ENCODE results near the gene EP400.
A peak's percentile ranks its signal among the peaks of the same experiment; 100 is the strongest.
"Not testable (repeated sequence)": the region's sequence is repeated elsewhere in the genome, so short reads cannot be mapped to it uniquely, and the experiment has no call there.

Gene EP400

GRCh38 chr12:132075714-132076553 is 126.2 kb downstream of the EP400 start:
- no peak for FAIRE-seq
- DNase-seq (ENCODE audit: extremely low spot score, insufficient read length, low read depth), result no peak

DNA sequence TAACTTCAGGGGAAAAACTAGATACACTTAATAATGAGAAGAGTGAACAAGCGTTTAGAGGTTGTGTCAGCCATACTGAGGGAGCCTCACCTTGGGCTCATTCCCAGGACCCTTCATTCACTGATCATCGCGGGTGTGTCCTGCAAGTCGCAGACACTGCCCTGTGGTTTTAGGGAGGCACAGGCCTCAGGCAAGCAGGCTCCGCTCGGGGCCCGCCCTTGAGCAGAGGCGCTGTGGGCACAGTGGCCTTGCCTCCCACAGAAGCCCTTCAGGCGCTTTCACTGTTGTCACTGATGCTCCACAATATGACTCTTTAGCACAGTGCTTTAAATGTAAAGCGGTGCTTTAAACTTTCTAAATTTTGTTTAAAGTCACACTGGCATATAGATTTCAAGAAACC is 127.0 kb downstream of the EP400 start:
- no peak for FAIRE-seq
- DNase-seq (ENCODE audit: extremely low spot score, insufficient read length, low read depth), result no peak

DNA sequence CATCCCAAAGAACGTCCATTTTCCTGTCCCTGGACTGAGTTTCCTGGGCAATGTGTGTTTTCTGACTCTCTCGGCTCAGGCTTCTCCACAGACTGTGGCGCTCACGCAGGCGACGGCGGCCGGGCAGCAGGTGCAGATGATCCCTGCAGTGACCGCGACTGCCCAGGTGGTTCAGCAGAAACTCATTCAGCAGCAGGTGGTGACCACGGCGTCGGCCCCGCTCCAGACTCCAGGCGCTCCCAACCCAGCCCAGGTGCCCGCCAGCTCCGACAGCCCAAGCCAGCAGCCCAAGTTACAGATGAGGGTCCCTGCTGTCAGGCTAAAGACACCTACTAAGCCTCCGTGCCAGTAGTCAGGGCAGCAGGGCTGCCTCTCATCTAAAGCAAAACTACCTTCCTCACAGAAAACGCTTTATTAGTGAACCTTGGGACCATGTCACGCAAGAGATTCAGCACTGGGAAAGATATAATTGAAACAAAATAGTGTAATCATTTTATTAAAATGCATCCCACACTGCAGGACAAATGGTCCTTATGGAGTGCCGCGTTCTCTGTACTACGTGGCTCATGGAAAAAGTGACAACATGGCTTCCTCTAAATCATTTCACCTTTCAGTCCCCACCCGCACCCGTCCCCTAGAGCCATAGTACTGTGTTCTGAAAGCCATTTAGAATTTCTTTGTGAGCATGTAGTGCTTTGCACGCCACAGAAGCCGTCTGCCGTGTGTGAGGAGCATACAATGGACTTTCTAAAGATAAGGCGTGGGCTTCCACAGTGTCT is 127.8 kb downstream of the EP400 start:
- FAIRE-seq (no peak), DNase-seq (ENCODE audit: extremely low spot score, insufficient read length, low read depth) (no peak)

GRCh38 chr12:132078190-132078589 is 128.4 kb downstream of the EP400 start:
- FAIRE-seq (no peak), DNase-seq (ENCODE audit: extremely low spot score, insufficient read length, low read depth) (no peak)

DNA sequence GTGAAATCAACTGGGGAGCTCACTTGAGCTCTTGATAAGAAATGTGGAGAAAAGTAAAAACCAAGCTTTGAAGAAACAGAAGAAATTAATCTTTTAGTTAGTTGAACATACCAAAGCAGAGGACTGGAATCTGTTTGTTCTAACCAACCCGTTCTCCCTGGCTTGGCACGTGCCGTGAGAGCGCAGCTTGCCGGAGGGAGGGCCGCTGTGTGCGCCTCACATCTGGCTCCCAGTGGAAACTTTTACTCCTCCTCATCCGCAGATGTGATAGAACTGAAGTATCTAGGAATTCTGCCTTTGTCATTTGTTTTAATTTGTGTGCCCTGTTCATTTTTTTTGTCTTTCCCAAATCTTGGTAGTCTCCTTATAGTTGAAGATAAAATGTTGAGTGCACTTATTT is 129.5 kb downstream of the EP400 start:
- FAIRE-seq, result no peak
- DNase-seq (ENCODE audit: extremely low spot score, insufficient read length, low read depth), result no peak

GRCh38 chr12:132079695-132080094 is 130.0 kb downstream of the EP400 start:
- no peak for FAIRE-seq
- no peak for DNase-seq (ENCODE audit: extremely low spot score, insufficient read length, low read depth)

DNA sequence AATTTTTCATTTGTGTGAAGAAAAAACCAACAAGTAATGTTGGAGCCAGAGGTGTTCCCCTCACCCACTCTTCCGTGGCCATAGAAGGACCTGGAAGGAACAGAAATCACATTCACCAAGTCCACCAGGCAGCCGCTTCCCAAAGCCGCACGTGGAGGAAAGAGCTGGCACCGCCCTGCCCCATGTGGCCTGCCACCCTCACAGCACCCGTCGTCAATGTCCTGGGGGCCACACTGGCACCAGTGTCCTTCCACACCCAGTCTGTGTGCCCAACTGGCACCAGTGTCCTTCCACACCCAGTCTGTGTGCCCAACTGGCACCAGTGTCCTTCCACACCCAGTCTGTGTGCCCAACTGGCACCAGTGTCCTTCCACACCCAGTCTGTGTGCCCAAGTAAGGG is 130.8 kb downstream of the EP400 start:
- not testable (repeated sequence) for FAIRE-seq; DNase-seq (ENCODE audit: extremely low spot score, insufficient read length, low read depth)

GRCh38 chr12:132081423-132081822 is 131.7 kb downstream of the EP400 start:
- FAIRE-seq (no peak), DNase-seq (ENCODE audit: extremely low spot score, insufficient read length, low read depth) (no peak)

DNA sequence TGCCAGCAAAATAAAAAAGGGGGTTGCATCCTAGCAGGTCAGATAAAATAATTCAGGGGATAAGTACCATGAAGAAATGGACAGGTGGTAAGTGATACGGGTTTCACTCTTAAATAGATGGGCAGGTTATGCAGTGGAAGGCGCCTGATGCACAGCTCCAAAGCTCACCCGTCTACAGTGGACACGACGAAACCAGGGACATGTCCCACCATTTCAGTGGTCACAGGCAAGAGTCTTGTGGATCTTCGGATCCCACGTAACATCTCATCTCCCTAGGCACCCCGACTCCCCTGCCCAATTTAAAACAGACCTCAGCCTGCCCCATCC is 133.8 kb downstream of the EP400 start:
- FAIRE-seq, result no peak
- DNase-seq (ENCODE audit: extremely low spot score, insufficient read length, low read depth), result no peak

- DNase-seq (ENCODE audit: extremely low spot score, insufficient read length, low read depth), result peak; percentile 99
- peak; percentile 85 for FAIRE-seq
Measured at GRCh38 chr12:132083941-132084620, 134.3 kb downstream of the EP400 start.

DNA sequence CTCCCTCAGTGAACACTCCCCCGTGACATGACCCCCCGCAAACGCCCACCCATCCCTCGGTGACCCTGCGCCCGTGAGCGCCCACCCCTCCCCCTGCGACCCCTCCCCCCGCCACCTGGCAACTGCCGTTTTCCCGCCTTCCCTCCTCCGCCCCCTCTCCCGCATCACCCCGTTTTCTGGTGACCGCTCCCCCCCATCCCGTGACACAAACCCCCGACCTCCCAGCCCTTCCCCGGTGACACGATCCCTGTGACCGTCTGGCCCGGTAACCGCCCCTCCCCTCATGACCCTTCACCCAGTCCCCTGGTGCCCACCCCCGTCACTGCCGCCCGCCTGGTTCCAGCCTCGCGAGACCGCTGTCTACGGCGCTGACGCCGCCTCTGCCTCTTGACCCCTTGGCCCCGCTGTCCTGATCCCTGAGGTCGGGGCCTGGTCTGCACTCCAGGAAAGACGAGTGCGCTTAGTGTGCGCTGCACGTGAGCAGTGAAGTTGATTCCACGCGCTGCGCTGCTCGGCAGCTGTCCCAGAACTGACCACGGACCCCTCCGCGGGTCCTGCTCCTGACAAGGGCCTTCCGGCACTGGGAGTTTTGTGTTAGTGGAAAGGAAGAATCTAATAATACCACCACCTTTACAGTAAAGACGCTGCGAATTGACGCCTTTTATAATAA is 135.0 kb downstream of the EP400 start:
- peak; percentile 50 for DNase-seq (ENCODE audit: extremely low spot score, insufficient read length, low read depth)
- peak; percentile 67 for FAIRE-seq

GRCh38 chr12:132085291-132085635 is 135.5 kb downstream of the EP400 start:
- FAIRE-seq (no peak), DNase-seq (ENCODE audit: extremely low spot score, insufficient read length, low read depth) (no peak)

DNA sequence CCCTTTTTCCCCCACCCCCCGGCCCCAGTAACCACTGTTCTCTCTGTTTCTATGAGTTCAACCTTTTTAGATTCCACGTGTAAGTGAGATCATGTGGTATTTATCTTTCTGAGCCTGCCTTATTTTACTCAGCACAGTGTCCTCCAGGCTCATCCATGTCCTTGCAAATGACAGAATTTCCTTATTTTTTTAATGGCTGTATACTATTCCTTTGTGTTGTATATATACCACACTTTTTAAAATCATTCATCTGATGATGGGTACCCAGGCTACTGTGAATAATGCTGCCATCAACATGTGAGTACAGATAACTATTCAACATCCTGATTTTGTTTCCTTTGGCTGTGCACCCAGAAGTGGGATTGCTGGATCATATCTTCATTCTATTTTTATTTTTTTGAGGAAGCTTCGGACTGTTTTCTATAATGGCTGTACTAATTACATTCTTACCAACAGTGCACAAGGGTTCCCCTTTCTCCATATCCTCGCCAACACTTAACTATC is 139.7 kb downstream of the EP400 start:
- DNase-seq (ENCODE audit: extremely low spot score, insufficient read length, low read depth), result no peak
- FAIRE-seq, result no peak

- FAIRE-seq (no peak), DNase-seq (ENCODE audit: extremely low spot score, insufficient read length, low read depth) (no peak)
Measured at GRCh38 chr12:132094269-132094891, 144.6 kb downstream of the EP400 start.

DNA sequence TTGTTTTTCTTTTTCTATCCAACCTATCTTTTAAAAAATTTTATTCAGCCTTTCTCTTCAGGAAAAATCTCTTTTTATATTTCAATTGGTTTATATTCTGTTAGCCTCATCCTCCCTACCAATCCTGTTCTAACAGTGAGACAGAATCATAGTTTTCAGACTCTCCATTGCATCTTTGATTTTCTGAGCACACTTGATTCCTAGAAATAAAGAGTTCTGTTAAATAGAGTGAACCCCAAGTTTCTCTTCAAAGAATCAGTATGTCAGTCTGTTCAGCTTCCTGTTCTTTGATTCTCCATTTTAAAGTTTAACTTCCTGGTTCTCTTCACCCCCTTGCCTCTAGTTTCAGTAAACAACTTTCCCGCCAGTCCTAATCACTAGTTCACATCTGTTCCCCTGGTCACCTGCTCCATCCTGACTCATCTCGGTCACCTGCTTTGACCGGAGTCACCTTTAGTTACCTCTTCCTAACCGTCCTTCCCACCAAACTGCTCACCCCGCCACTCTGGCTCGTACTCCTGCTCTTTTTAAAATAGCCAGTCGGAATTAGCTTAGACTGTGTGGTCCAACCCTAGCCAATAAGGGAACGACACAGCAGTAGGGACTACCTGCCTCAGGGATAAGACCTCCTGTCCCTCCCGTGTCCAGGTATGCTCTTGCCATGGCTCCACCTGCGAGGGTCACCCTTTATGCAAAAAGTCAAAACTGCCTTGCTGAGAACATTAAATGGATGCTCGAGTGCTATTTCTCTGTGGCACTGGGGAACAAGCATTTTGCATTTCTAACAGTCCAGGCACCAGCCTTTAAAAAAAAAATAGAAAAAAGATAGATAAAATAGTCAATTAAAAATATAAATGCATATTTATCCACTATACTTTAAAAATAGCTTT is 146.0 kb downstream of the EP400 start:
- DNase-seq (ENCODE audit: extremely low spot score, insufficient read length, low read depth) (no peak), FAIRE-seq (no peak)

DNA sequence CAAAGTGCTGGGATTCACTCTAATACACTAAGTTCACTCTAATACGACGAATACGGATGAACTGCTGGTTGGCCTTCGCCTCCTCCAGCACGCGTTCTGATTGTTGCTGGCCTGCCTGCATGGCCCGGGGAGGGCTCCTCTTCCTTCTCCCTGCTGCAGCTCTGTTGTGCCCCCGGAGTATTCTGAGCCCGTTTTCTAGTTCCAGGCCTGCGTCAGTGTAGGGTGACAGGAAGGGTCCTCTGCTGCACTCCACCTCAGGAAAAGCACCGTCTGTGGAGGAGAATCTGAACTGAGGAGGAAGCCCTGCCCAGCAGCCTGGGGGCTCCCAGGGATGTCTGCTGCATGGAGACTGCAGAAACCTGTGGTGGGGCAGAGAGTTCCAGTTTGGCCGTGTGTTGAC is 150.0 kb downstream of the EP400 start:
- no peak for DNase-seq (ENCODE audit: extremely low spot score, insufficient read length, low read depth)
- FAIRE-seq, result no peak

- no peak for FAIRE-seq
- no peak for DNase-seq (ENCODE audit: extremely low spot score, insufficient read length, low read depth)
Measured at GRCh38 chr12:132100306-132101065, 150.7 kb downstream of the EP400 start.

DNA sequence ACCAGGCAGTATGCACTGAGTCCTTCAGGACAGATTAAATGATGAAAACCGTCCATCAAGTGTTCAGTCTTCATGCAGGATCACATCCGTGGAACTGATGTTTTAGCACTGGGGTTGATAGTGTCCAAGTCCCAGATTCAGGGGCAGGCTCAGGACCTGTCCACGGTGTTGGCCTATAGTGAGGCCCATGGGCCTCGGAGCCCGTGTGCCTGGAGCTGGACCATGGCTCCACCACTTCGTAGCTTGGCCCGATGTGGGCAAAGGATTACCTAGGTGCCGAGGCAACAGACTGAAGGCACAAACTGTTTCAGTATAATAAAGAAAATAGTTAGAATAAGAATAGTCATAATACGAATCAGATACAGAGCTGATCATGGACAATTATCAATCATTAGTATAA is 152.6 kb downstream of the EP400 start:
- FAIRE-seq (no peak), DNase-seq (ENCODE audit: extremely low spot score, insufficient read length, low read depth) (no peak)
